ENCODE measurements around the gene OAT. TPM values are rescaled to one million over a fixed set of nuclear protein-coding genes. Genes with fewer than 3 reads are reported as not detected.

OAT gene
- total RNA-seq, 1 experiment from 2014 or later = 67.9 TPM

GRCh38 chr10:124401633-124402032 lies 17.1 kb downstream of the OAT start:
- H3K4me1 Mint-ChIP-seq = peaks cover 7 to 9% of the 10 kb centered on the region in 2 experiments
- Histone ChIP-seq H2BK15ac (ENCODE audit: low read depth, low read length) (no peak overlapping the region), H3K4me2 (ENCODE audit: insufficient read depth, insufficient read length, low read length) (no peak overlapping the region), H3T11ph (ENCODE audit: low read length) (no peak overlapping the region), H4K5ac (ENCODE audit: insufficient read length, low read depth, low read length) (no peak overlapping the region), H2BK12ac (ENCODE audit: insufficient read length, low read depth, low read length) (no peak overlapping the region), H2AFZ (ENCODE audit: low read length) (no peak overlapping the region), H3K9ac (ENCODE audit: extremely low read depth, insufficient read length, low read length) (no peak overlapping the region), H2BK20ac (ENCODE audit: low read depth, low read length, poor library complexity, severe bottlenecking) (no peak overlapping the region), H3K27me3 (ENCODE audit: insufficient read depth, low read length) (no peaks in the 10 kb centered on the region), H3K23me2 (ENCODE audit: insufficient read length, low read depth, low read length, poor library complexity, severe bottlenecking) (no peaks in the 10 kb centered on the region), H2BK5ac (ENCODE audit: insufficient read length, low read length) (no peak overlapping the region), H3K4ac (ENCODE audit: low read depth, low read length) (no peak overlapping the region), H3K79me2 (ENCODE audit: insufficient read depth, low read length) (no peaks in the 10 kb centered on the region), H3K79me1 (ENCODE audit: insufficient read depth, low read depth, low read length, poor library complexity, severe bottlenecking) (no peaks in the 10 kb centered on the region), H3K23ac (ENCODE audit: insufficient read length, low read depth, low read length) (no peak overlapping the region), H4K8ac (replicated peaks; ENCODE audit: insufficient read length, low read depth, low read length) (no peak overlapping the region), H3K4me1 (ENCODE audit: insufficient read depth, low read length) (no peaks in the 10 kb centered on the region), H3K18ac (ENCODE audit: insufficient read length, low read depth, low read length) (no peak overlapping the region), H4K91ac (ENCODE audit: insufficient read length, low read depth, low read length) (no peak overlapping the region), H3K9me3 (ENCODE audit: control insufficient read depth, low read depth, low read length) (no peaks in the 10 kb centered on the region), H2AK5ac (ENCODE audit: insufficient read length, low read length) (no peak overlapping the region), H3K14ac (ENCODE audit: insufficient read depth, low read length) (no peak overlapping the region), H3K56ac (ENCODE audit: insufficient read length, low read depth, low read length) (no peak overlapping the region), H2BK120ac (ENCODE audit: low read depth, low read length, poor library complexity, severe bottlenecking) (no peak overlapping the region), H4K20me1 (ENCODE audit: control insufficient read depth, insufficient read depth, insufficient read length) (no peaks in the 10 kb centered on the region), H3K27ac (ENCODE audit: insufficient read length, low read depth, low read length) (no peak overlapping the region)
- peaks cover 26 to 56% (median 36%) of the 10 kb centered on the region in 3 experiments; a peak in 6 of 7 replicates for H3K36me3 Mint-ChIP-seq (ENCODE audit: insufficient read depth in 1 of 3, low read depth in 3 of 3)
- TF ChIP-seq CTCF (conservative IDR thresholded peaks at IDR 0.05) = no peak
- no CpG with 5 or more reads among the region's 5 CpGs for WGBS (ENCODE audit: extremely low coverage, insufficient read length, low lambda C conversion rate)
- H3K9me3 Mint-ChIP-seq = no peaks in the 10 kb centered on the region
- H3K27me3 Mint-ChIP-seq (ENCODE audit: low read depth) = no peaks in the 10 kb centered on the region
- H3K4me3 Mint-ChIP-seq = no peak overlapping the region
- no peak for DNase-seq
- no peak overlapping the region for H3K27ac Mint-ChIP-seq
